GM13976 (cell line): ENCODE data around the gene COLGALT1.

Source experiments
- DNase-seq: peaks from one replicate; pipeline ENCODE4 v3.0.0; 2012; ENCODE audit warnings: low spot score
- in situ Hi-C: fragments of 300-500 bp; cut with MboI; formaldehyde crosslinking; loops from one replicate; pipeline ENCODE4 v1.12.0; 2022; ENCODE audit warnings: low sequenced_read_pairs, mixed read lengths, inconsistent platforms; ENCODE audit not compliant: unreplicated experiment
- TF ChIP-seq, protein P1 (sequence below): IDR thresholded peaks from 2 replicates; pipeline ENCODE4 v1.5.1; 2012; ENCODE audit warnings: borderline replicate concordance, mild to moderate bottlenecking; ENCODE audit not compliant: insufficient read depth; ENCODE audit errors: extremely low read depth, missing control alignments, control extremely low read depth

Gene COLGALT1

GRCh38 chr19:17598953-17599352, 43.5 kb downstream of the COLGALT1 start:
- in situ Hi-C loops: no loop called here

DNA sequence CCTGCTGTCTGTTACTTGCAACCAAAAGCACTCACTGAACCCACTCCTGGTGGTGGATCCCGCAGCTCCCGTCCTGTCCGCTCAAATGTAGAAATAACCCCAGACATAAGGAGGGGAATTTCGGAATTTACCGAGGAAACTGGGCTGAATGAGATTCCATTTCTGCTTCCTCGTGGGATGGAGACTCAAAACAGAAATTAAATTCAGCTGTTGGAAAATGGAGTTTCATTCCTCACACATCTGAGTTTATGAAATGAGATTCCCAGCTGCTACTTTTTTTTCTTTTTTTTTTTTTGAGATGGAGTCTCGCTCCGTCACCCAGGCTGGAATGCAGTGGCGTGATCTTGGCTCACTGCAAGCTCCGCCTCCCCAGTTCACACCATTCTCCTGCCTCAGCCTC, 44.3 kb downstream of the COLGALT1 start:
- DNase-seq: no peak
- in situ Hi-C loops: no loop called here
- TF ChIP-seq, protein P1, sequence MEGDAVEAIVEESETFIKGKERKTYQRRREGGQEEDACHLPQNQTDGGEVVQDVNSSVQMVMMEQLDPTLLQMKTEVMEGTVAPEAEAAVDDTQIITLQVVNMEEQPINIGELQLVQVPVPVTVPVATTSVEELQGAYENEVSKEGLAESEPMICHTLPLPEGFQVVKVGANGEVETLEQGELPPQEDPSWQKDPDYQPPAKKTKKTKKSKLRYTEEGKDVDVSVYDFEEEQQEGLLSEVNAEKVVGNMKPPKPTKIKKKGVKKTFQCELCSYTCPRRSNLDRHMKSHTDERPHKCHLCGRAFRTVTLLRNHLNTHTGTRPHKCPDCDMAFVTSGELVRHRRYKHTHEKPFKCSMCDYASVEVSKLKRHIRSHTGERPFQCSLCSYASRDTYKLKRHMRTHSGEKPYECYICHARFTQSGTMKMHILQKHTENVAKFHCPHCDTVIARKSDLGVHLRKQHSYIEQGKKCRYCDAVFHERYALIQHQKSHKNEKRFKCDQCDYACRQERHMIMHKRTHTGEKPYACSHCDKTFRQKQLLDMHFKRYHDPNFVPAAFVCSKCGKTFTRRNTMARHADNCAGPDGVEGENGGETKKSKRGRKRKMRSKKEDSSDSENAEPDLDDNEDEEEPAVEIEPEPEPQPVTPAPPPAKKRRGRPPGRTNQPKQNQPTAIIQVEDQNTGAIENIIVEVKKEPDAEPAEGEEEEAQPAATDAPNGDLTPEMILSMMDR: no peak

More at GRCh38 chr19:17598953-17599352, 43.5 kb downstream of the COLGALT1 start:
- TF ChIP-seq, protein P1: no peak
- no peak for DNase-seq

DNA sequence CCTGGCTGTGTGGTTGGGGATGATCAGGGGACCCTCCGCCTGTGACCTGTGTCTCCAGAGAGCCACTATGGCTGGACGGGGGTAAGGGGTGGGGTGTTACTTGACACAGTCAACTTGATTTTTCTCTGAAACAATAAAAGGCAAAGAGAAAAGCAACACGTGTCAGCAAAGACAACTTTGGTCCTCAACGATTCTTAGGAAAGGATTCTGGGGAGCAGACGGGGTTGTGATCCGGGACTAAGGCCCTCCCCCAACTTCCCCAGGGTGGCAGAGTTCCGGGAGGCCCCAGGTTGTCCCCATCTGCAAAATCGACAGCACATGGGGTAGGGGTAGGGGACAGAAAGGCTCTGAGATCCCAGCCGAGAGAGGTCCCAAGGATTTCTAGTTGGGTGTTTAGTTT, 46.2 kb downstream of the COLGALT1 start:
- TF ChIP-seq, protein P1: no peak
- in situ Hi-C loops: no loop called here
- DNase-seq: no peak

DNA sequence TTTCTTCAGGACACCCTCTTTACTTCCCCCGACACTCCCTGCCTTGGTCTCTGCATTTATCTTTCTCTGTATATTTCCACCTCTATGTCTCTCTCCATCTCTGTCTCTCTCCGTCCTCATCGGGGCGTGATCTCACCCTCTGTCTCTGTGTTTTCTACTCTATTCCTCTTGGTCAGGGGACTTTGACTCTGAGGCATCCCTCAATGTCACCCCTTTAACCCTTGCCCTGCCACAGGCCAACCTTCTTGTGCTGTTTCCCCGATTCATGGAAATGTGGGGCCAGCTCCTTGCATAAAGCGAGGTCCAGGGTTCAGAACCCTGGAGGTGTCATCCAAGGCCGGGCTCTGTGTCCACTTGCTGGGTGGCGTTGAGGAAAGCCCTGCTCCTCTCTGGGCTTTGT, 46.8 kb downstream of the COLGALT1 start:
- no peak for DNase-seq
- TF ChIP-seq, protein P1: no peak
- in situ Hi-C loops: no loop called here

DNA sequence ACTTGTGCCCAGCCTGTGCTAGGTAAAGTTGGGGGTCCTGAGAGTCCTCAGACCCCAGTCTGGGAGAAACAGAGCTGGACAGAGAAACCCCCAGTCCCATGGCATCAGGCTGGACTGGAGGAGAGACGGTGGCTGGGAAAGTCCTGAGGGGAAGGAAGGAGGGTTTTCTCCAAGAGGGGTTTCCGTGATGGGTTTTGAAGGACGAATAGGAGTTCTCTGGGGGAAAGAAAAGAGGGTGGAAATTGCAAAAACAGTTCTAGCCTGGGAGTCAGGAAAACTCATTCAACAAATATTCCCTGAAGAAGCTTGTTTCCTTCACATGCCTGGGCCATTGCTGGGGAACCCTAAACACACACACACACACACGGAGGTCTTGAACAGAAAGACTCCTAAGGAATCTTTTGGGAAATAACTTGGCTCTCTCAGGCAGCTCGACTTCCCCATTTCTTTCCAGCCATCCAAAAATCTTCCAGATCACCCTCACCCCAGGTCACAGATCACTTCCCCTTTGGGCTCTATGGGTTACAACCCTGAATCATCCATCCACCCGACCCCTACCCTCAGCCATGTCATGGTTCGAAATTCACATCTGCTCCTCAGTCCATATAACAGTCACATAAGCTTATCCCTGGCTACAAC, 47.5 kb downstream of the COLGALT1 start:
- DNase-seq: no peak
- in situ Hi-C loops: no loop called here
- TF ChIP-seq, protein P1: no peak

GRCh38 chr19:17604372-17605025, 49.0 kb downstream of the COLGALT1 start:
- TF ChIP-seq, protein P1: no peak
- DNase-seq: no peak
- in situ Hi-C loops: no loop called here
